ENCODE results near the gene FARSA. TPM values are rescaled to one million over a fixed set of nuclear protein-coding genes. Genes with fewer than 3 reads are reported as not detected.
"Not testable (repeated sequence)": the region's sequence is repeated elsewhere in the genome, so short reads cannot be mapped to it uniquely, and the experiment has no call there.

The FARSA gene
- total RNA-seq, 4 donors from 2014 or later, result 45.9 to 71.4 (median 55.9) TPM

- DNase-seq (ENCODE audit: low spot score in 2 of 2), result no peak
- intact Hi-C loops (cut with DNase I; ENCODE audit: low total_unique reads), result no loop called here
- no peak overlapping the region for H3K4me3 ChIP-seq (ENCODE audit: low read depth, poor library complexity, severe bottlenecking)
- no peak for TF ChIP-seq CTCF (IDR thresholded peaks at IDR 0.05)
- TF ChIP-seq POLR2A (IDR thresholded peaks at IDR 0.05), result no peak
- 90 to 92% methylated on average over 14 of the region's 14 CpGs for WGBS, 2 donors
Measured at GRCh38 chr19:12918253-12918652, 15.3 kb downstream of the FARSA start.

GRCh38 chr19:12915860-12916259 lies 17.7 kb downstream of the FARSA start:
- WGBS, 2 donors, result 88 to 93% methylated on average over 4 of the region's 4 CpGs
- DNase-seq (ENCODE audit: low spot score in 2 of 2); H3K4me3 ChIP-seq (ENCODE audit: low read depth, poor library complexity, severe bottlenecking); intact Hi-C loops (cut with DNase I; ENCODE audit: low total_unique reads): not testable (repeated sequence)

GRCh38 chr19:12913851-12914690 lies 19.4 kb downstream of the FARSA start:
- no peak for TF ChIP-seq CTCF (IDR thresholded peaks at IDR 0.05)
- no peak overlapping the region for H3K4me3 ChIP-seq (ENCODE audit: low read depth, poor library complexity, severe bottlenecking)
- peak in 1 of 2 donors; percentile 47 for DNase-seq (ENCODE audit: low spot score in 2 of 2)
- intact Hi-C loops (cut with DNase I; ENCODE audit: low total_unique reads), result no loop called here
- 38 to 41% methylated on average over 12 of the region's 12 CpGs for WGBS, 2 donors

DNA sequence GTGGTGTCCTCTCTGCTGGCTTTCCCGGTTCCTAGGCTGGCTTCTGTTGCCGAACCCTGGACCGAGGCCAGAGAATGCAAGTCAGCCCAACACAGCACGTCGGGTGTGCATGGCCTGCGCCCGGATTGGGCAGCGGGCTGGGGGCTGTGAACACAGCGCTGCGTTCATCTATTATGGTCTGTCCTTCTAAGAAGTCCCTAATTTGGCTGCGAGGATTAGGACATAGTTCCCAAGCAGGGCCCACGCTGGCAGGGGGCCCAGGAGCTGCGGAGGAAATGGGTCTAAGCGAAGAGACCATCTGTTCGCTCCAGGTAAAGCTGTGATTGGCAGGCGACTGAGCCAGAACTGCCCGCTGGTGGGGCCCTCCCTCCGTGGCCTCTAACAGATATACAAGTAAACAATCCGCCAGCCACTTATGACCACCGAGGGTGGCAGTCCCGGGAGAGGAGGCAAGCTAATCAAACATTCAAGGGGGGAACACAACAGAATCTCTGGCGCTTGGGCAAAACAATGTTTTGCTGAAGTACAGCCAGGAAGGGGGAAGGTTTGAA lies 20.4 kb downstream of the FARSA start:
- intact Hi-C loops (cut with DNase I; ENCODE audit: low total_unique reads), result no loop called here
- 7 to 19% methylated on average over 22 of the region's 22 CpGs for WGBS, 2 donors
- peak; percentile 48 to 94 for DNase-seq (ENCODE audit: low spot score in 2 of 2)
- H3K4me3 ChIP-seq (ENCODE audit: low read depth, poor library complexity, severe bottlenecking), result no peak overlapping the region
- no peak for TF ChIP-seq CTCF (IDR thresholded peaks at IDR 0.05)

DNA sequence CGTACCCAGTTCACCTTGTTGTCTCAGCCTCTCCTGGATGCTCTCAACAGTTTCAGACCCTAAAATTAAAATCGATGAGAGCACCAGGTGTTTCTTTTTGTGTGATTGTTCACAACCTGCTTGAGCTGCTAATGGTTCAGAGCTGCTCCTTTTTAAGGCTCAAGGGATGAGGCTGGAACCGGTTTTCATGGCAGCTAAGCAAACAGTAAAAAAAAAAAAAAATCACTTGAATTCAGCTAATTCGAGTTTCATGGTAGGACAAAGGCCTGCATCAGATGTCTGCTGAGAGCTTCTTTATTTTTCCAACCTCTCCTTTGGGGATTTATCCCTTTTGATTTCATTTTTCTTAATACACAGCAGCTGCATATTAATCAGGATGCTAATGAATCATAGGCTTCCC lies 20.9 kb downstream of the FARSA start:
- no peak overlapping the region for H3K4me3 ChIP-seq (ENCODE audit: low read depth, poor library complexity, severe bottlenecking)
- no peak for DNase-seq (ENCODE audit: low spot score in 2 of 2)
- 23 to 41% methylated on average over 4 of the region's 4 CpGs for WGBS, 2 donors
- intact Hi-C loops (cut with DNase I; ENCODE audit: low total_unique reads), result no loop called here
- no peak for TF ChIP-seq POLR2A (IDR thresholded peaks at IDR 0.05)
- TF ChIP-seq CTCF (IDR thresholded peaks at IDR 0.05), result no peak

- 85 to 88% methylated on average over 9 of the region's 9 CpGs for WGBS, 2 donors
- intact Hi-C loops (cut with DNase I; ENCODE audit: low total_unique reads), result no loop called here
- no peak for DNase-seq (ENCODE audit: low spot score in 2 of 2)
Measured at GRCh38 chr19:12907166-12907565, 26.3 kb downstream of the FARSA start.

More at GRCh38 chr19:12907166-12907565, 26.3 kb downstream of the FARSA start:
- no peak overlapping the region for H3K4me3 ChIP-seq (ENCODE audit: low read depth, poor library complexity, severe bottlenecking)
- TF ChIP-seq POLR2A (IDR thresholded peaks at IDR 0.05) (no peak), CTCF (IDR thresholded peaks at IDR 0.05) (no peak)

Measured in lower leg skin (tissue), 4 donors.